ENCODE data around the gene ERG28. TPM values are rescaled to one million over a fixed set of nuclear protein-coding genes. Genes with fewer than 3 reads are reported as not detected.

ERG28 gene
- total and polyA plus RNA-seq, 2 of the 13 experiments (the other 11 are each of a cell fraction or from before 2014, with no cell fraction given): 27.3 to 32.3 TPM

DNA sequence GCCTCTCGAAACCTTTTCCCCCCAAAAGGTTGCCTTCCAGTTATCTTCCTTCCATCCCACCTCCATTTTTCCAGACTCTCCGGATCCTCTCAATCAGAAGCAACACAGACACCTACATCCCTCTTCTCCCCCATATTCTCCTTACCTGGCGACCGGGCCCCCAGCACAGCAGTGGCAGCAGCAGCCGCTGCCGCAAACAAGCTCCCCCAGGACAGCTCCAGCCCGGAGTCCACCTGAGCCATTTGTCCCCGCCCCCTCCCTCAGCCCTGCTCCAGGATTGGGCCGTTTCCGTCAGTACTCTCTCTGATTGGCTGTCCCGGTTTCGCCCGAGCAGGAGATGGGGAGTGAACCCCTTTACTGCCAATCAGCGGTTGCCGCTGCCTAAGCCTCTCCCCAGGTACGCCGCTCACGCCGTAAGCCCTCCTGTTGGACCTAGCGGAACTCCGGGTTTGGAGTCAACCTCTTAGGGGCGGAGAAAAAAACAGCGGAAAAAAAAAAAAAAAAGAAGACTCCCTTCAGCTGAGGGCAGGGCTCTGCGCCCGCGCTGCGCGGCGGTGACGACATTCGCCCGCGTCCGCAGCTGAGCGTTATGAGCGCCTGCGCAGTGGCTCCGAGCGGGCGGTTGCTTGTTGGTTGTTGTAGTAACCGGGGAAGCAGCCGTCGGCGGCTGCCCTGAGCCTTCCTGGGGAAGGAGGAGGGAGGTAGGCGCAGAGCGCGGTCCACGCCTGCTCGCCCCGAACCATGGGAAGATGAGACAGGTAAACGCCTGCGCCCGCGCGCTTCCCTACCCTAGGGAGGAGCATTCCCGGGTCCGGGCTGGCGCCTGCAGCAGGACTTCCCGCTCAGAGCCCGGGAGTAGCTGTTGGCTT is at the start of gene ERG28, which contains the start of gene TTLL5 (continued):
- TF ChIP-seq ZNF704 (CRISPR knock-in tag; IDR thresholded peaks at IDR 0.05; ENCODE audit: borderline replicate concordance) (no peak; the same call in 1 of the 2 replicates), ZNF652 (CRISPR knock-in tag; IDR thresholded peaks at IDR 0.05; ENCODE audit: borderline replicate concordance, low read depth) (no peak), RFX3 (CRISPR knock-in tag; IDR thresholded peaks at IDR 0.05) (peak; percentile 78), USF2 (IDR thresholded peaks at IDR 0.05; ENCODE audit: low read depth, low read length) (no peak), USF2 (CRISPR knock-in tag; IDR thresholded peaks at IDR 0.05; ENCODE audit: borderline replicate concordance) (peak; percentile 70; the same call in 1 of the 2 replicates), LRRFIP1 (CRISPR knock-in tag; conservative IDR thresholded peaks at IDR 0.05) (no peak), ZNF430 (CRISPR knock-in tag; IDR thresholded peaks at IDR 0.05) (no peak), ZNF687 (CRISPR knock-in tag; IDR thresholded peaks at IDR 0.05) (peak; percentile 84), TFDP2 (CRISPR knock-in tag; IDR thresholded peaks at IDR 0.05) (peak; percentile 83), HNRNPH1 (optimal IDR thresholded peaks at IDR 0.05; ENCODE audit: low read depth, low read length) (no peak), ZUFSP (CRISPR knock-in tag; IDR thresholded peaks at IDR 0.05; ENCODE audit: borderline replicate concordance) (no peak)

Measured in HepG2 (cell line).